ENCODE data around the gene BCL11B. TPM values are rescaled to one million over a fixed set of nuclear protein-coding genes. Genes with fewer than 3 reads are reported as not detected.

Gene BCL11B
- total and polyA plus RNA-seq, 2 of the 8 experiments (the other 6 are each of a cell fraction or from before 2014, with no cell fraction given) = 0.63 to 5.9 TPM

DNA sequence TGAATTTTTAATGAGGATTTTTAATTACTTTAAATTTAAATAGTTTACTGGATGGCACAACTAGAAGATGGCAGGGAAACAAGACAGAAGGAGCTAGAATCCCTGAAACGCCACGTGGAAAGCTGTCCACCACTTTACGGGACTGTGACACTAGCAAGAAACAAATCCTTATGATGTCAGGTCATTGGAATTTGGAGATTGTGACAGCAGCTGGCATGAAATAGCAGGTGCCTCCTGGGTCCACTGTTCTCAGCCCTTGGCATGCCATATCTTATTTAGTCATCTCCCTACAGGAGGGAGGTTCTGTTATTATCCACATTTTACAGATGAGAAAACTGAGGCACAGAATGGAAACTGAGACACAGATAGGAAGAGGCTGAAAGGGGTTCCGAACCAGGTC lies 113.8 kb downstream of the BCL11B start:
- H3K4ac ChIP-seq (replicated peaks; ENCODE audit: insufficient read length, low read depth, low read length) = no peak overlapping the region
- H4K5ac ChIP-seq (ENCODE audit: insufficient read length, low read depth, low read length) = no peak overlapping the region
- WGBS, 2 experiments (ENCODE audit: extremely low coverage in 1 of 2, insufficient coverage in 1 of 2, insufficient read length in 1 of 2, insufficient replicate concordance in 2 of 2, low coverage in 1 of 2, low lambda C conversion rate in 2 of 2, missing lambda C conversion rate in 1 of 2) = 94% methylated on average over 4 of the region's 4 CpGs; no CpG with 5 or more reads in 1 of the 2 experiments
- no peak overlapping the region for H4K91ac ChIP-seq (replicated peaks; ENCODE audit: insufficient read length, low read length)
- ChIA-PET CTCF (ENCODE audit: partially characterized antibody) (interaction anchor here (1.4 to 2.5 kb wide), 2 partner anchors 16 to 108 kb away, joined by 4 to 8 read pairs; no protein-coding TSS in a partner anchor), POLR2A (ENCODE audit: partially characterized antibody) (interaction anchor here (1.0 kb wide), 1 partner anchor 9 kb away, joined by 3 read pairs; no protein-coding TSS in a partner anchor)
- no peaks in the 10 kb centered on the region for H3K36me3 ChIP-seq (ENCODE audit: control insufficient read depth in 2 of 4, insufficient read depth in 4 of 4, low read length in 3 of 4)
- H3K9ac ChIP-seq (replicated peaks in 1 of 4; ENCODE audit: extremely low read depth in 1 of 4, low read depth in 3 of 4, low read length in 3 of 4) = no peak overlapping the region
- no peak overlapping the region for H3K27ac ChIP-seq (ENCODE audit: low read depth, low read length)
- no peak overlapping the region for H2AK5ac ChIP-seq (ENCODE audit: low read depth, low read length)
- no peak overlapping the region for H3K14ac ChIP-seq (ENCODE audit: insufficient read length)
- DNase-seq (ENCODE audit: low read depth in 1 of 2, low spot score in 2 of 2) (no peak), FAIRE-seq (no peak)
- no peak overlapping the region for H2AFZ ChIP-seq (ENCODE audit: low read length)
- H2BK15ac ChIP-seq (ENCODE audit: low read length) = no peak overlapping the region
- no peaks in the 10 kb centered on the region for H4K20me1 ChIP-seq (replicated peaks in 1 of 2; ENCODE audit: control insufficient read depth in 1 of 2, insufficient read depth in 2 of 2, low read length in 2 of 2)
- no peak overlapping the region for H2BK5ac ChIP-seq (ENCODE audit: low read depth, low read length)
- H3K4me1 ChIP-seq (replicated peaks in 1 of 4; ENCODE audit: control insufficient read depth in 3 of 4, insufficient read depth in 4 of 4, low read length in 3 of 4) = no peaks in the 10 kb centered on the region; a peak in 2 of 7 replicates
- H3K4me2 ChIP-seq (ENCODE audit: insufficient read depth in 1 of 2, low read depth in 2 of 2, low read length in 2 of 2) = no peak overlapping the region
- no peaks in the 10 kb centered on the region for H3K23me2 ChIP-seq (ENCODE audit: low read depth, low read length)
- H3K9me3 ChIP-seq (ENCODE audit: insufficient read depth in 2 of 2, low read depth in 1 of 2, low read length in 1 of 2) = no peaks in the 10 kb centered on the region
- H3K18ac ChIP-seq (ENCODE audit: extremely low read depth, low read length) = no peak overlapping the region
- H3K4me3 ChIP-seq (ENCODE audit: extremely low read depth in 1 of 4, insufficient read depth in 2 of 4, low read depth in 3 of 4, low read length in 4 of 4) = no peak overlapping the region
- no peaks in the 10 kb centered on the region for H3K27me3 ChIP-seq (replicated peaks in 1 of 4; ENCODE audit: control insufficient read depth in 3 of 4, extremely low read depth in 1 of 4, insufficient read depth in 3 of 4, low read length in 3 of 4)
- H2BK120ac ChIP-seq (replicated peaks; ENCODE audit: low read depth, low read length) = no peak overlapping the region
- H2BK12ac ChIP-seq (ENCODE audit: low read depth, low read length) = no peak overlapping the region
- H3K79me1 ChIP-seq (ENCODE audit: low read depth, low read length) = no peaks in the 10 kb centered on the region
- H3K23ac ChIP-seq (ENCODE audit: insufficient read length) = no peak overlapping the region
- no peak overlapping the region for H3K56ac ChIP-seq (replicated peaks; ENCODE audit: insufficient read length, low read depth, low read length)
- no peaks in the 10 kb centered on the region for H3K79me2 ChIP-seq (ENCODE audit: control insufficient read depth in 1 of 2, insufficient read depth in 2 of 2, low read length in 2 of 2)
- H2BK20ac ChIP-seq (ENCODE audit: low read length) = no peak overlapping the region
- H4K8ac ChIP-seq (ENCODE audit: extremely low read depth, insufficient read depth, low read length) = no peak overlapping the region
- TF ChIP-seq YY1 (IDR thresholded peaks at IDR 0.05; ENCODE audit: low read depth, low read length) = no peak
- TF ChIP-seq, protein P1, sequence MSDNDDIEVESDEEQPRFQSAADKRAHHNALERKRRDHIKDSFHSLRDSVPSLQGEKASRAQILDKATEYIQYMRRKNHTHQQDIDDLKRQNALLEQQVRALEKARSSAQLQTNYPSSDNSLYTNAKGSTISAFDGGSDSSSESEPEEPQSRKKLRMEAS (IDR thresholded peaks at IDR 0.05) = no peak
- TF ChIP-seq, protein P2, sequence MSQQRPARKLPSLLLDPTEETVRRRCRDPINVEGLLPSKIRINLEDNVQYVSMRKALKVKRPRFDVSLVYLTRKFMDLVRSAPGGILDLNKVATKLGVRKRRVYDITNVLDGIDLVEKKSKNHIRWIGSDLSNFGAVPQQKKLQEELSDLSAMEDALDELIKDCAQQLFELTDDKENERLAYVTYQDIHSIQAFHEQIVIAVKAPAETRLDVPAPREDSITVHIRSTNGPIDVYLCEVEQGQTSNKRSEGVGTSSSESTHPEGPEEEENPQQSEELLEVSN (IDR thresholded peaks at IDR 0.05) = no peak
- no peak for TF ChIP-seq TAF1 (IDR thresholded peaks at IDR 0.05; ENCODE audit: low read depth, low read length)
- no peak for TF ChIP-seq KDM4A (IDR thresholded peaks at IDR 0.05; ENCODE audit: low read depth, low read length, severe bottlenecking)
- TF ChIP-seq POU5F1 (IDR thresholded peaks at IDR 0.05; ENCODE audit: low read depth, low read length) = no peak
- no peak for TF ChIP-seq RAD21 (IDR thresholded peaks at IDR 0.05 in 1 of 2, conservative IDR thresholded peaks at IDR 0.05 in 1 of 2; ENCODE audit: low read depth in 2 of 2, low read length in 2 of 2)
- TF ChIP-seq ASH2L (IDR thresholded peaks at IDR 0.05; ENCODE audit: low read length) = no peak
- no peak for TF ChIP-seq RFX5 (IDR thresholded peaks at IDR 0.05; ENCODE audit: borderline replicate concordance, low read depth, low read length)
- no peak for TF ChIP-seq EP300 (IDR thresholded peaks at IDR 0.05; ENCODE audit: borderline replicate concordance in 1 of 2, low read depth in 2 of 2, low read length in 2 of 2)
- TF ChIP-seq CBX5 (IDR thresholded peaks at IDR 0.05; ENCODE audit: low read depth, low read length) = no peak
- no peak for TF ChIP-seq RXRA (IDR thresholded peaks at IDR 0.05; ENCODE audit: insufficient read depth, low read depth, low read length)
- TF ChIP-seq SP1 (IDR thresholded peaks at IDR 0.05; ENCODE audit: low read depth, low read length) = no peak

All from H1 (cell line).